SK-N-MC (cell line): ENCODE data around the gene CACNA1C.

ENCODE experiments used
- DNase-seq: peaks from one replicate; pipeline ENCODE4 v3.0.0-alpha.2; 2011; ENCODE audit warnings: low read depth, low spot score
- H3K27ac ChIP-seq: fragments of 200-600 bp; sonication (generic); 2 replicates; pipeline ENCODE4 v1.5.1; 2016; ENCODE audit warnings: mixed run types
- H3K36me3 ChIP-seq: fragments of 200-600 bp; sonication (generic); 2 replicates; pipeline ENCODE4 v1.6.1; 2017; ENCODE audit warnings: antibody characterized with exemption, low read length, mixed read lengths; ENCODE audit not compliant: insufficient read depth
- H3K4me3 ChIP-seq: fragments of 200-600 bp; sonication (generic); 2 replicates; pipeline ENCODE4 v1.5.1; 2016
- H3K9ac ChIP-seq: fragments of 200-600 bp; sonication (generic); 2 replicates; pipeline ENCODE4 v1.8.0; 2017; ENCODE audit warnings: mixed run types, mixed read lengths; ENCODE audit not compliant: insufficient read length
- H3K9me3 ChIP-seq: fragments of 200-600 bp; sonication (generic); 2 replicates; pipeline ENCODE4 v1.6.1; 2017; ENCODE audit warnings: low read depth, mild to moderate bottlenecking, antibody characterized with exemption, low read length, moderate library complexity, mixed read lengths
- EZH2 ChIP-seq: fragments of 200-600 bp; sonication (generic); IDR thresholded peaks from one replicate; pipeline ENCODE4 v1.6.1; 2017; ENCODE audit warnings: antibody characterized with exemption
- FOXP2 ChIP-seq: optimal IDR thresholded peaks from 2 replicates; pipeline ENCODE3; 2011; ENCODE audit warnings: mild to moderate bottlenecking, moderate library complexity; ENCODE audit not compliant: insufficient read depth; ENCODE audit errors: extremely low read length, control extremely low read depth
- POLR2AphosphoS5 ChIP-seq: IDR thresholded peaks from 2 replicates; pipeline ENCODE4 v1.6.1; 2012; ENCODE audit warnings: mild to moderate bottlenecking, low read depth, low read length, borderline replicate concordance

Gene CACNA1C

GRCh38 chr12:2294651-2295475 lies 242.1 kb downstream of the CACNA1C start:
- no peak overlapping the region for H3K4me3 ChIP-seq
- no peaks in the 10 kb centered on the region for H3K9me3 ChIP-seq
- TF ChIP-seq FOXP2 (no peak), EZH2 (no peak), POLR2AphosphoS5 (no peak)
- no peaks in the 10 kb centered on the region for H3K36me3 ChIP-seq
- no peak overlapping the region for H3K27ac ChIP-seq
- H3K9ac ChIP-seq: no peak overlapping the region
- DNase-seq: no peak

GRCh38 chr12:2295941-2296461 lies 243.2 kb downstream of the CACNA1C start:
- no peaks in the 10 kb centered on the region for H3K36me3 ChIP-seq
- H3K9me3 ChIP-seq: no peaks in the 10 kb centered on the region
- no peak overlapping the region for H3K27ac ChIP-seq
- no peak overlapping the region for H3K4me3 ChIP-seq
- TF ChIP-seq EZH2: no peak
- no peak for TF ChIP-seq POLR2AphosphoS5
- TF ChIP-seq FOXP2: no peak
- H3K9ac ChIP-seq: no peak overlapping the region
- DNase-seq: no peak

- Histone ChIP-seq H3K36me3 (no peaks in the 10 kb centered on the region), H3K9ac (no peak overlapping the region), H3K27ac (no peak overlapping the region), H3K9me3 (no peaks in the 10 kb centered on the region), H3K4me3 (no peak overlapping the region)
- TF ChIP-seq FOXP2 (no peak), EZH2 (no peak), POLR2AphosphoS5 (no peak)
- DNase-seq: no peak
Measured at GRCh38 chr12:2297004-2297403, 244.2 kb downstream of the CACNA1C start.

- no peak for TF ChIP-seq POLR2AphosphoS5
- TF ChIP-seq EZH2: no peak
- TF ChIP-seq FOXP2: no peak
- Histone ChIP-seq H3K27ac (no peak overlapping the region), H3K9ac (no peak overlapping the region), H3K4me3 (no peak overlapping the region), H3K9me3 (no peaks in the 10 kb centered on the region), H3K36me3 (no peaks in the 10 kb centered on the region)
- no peak for DNase-seq
Measured at GRCh38 chr12:2297658-2298057, 244.9 kb downstream of the CACNA1C start.

- no peak for DNase-seq
- Histone ChIP-seq H3K4me3 (no peak overlapping the region), H3K9ac (no peak overlapping the region), H3K36me3 (no peaks in the 10 kb centered on the region), H3K27ac (no peak overlapping the region), H3K9me3 (no peaks in the 10 kb centered on the region)
- TF ChIP-seq POLR2AphosphoS5: no peak
- no peak for TF ChIP-seq FOXP2
- TF ChIP-seq EZH2: no peak
Measured at GRCh38 chr12:2298556-2299200, 245.9 kb downstream of the CACNA1C start.

GRCh38 chr12:2299206-2299605 lies 246.4 kb downstream of the CACNA1C start:
- Histone ChIP-seq H3K27ac (no peak overlapping the region), H3K4me3 (no peak overlapping the region), H3K36me3 (no peaks in the 10 kb centered on the region), H3K9ac (no peak overlapping the region), H3K9me3 (no peaks in the 10 kb centered on the region)
- no peak for DNase-seq
- TF ChIP-seq EZH2 (no peak), POLR2AphosphoS5 (no peak), FOXP2 (no peak)

- H3K27ac ChIP-seq: no peak overlapping the region
- TF ChIP-seq EZH2: no peak
- TF ChIP-seq FOXP2: no peak
- no peak overlapping the region for H3K4me3 ChIP-seq
- no peak for DNase-seq
- no peak overlapping the region for H3K9ac ChIP-seq
- no peaks in the 10 kb centered on the region for H3K36me3 ChIP-seq
- no peaks in the 10 kb centered on the region for H3K9me3 ChIP-seq
Measured at GRCh38 chr12:2300168-2300567, 247.4 kb downstream of the CACNA1C start.

GRCh38 chr12:2300886-2301285 lies 248.1 kb downstream of the CACNA1C start:
- Histone ChIP-seq H3K9me3 (no peaks in the 10 kb centered on the region), H3K36me3 (no peaks in the 10 kb centered on the region), H3K27ac (no peak overlapping the region), H3K9ac (no peak overlapping the region), H3K4me3 (no peak overlapping the region)
- TF ChIP-seq POLR2AphosphoS5: no peak
- no peak for TF ChIP-seq FOXP2
- no peak for TF ChIP-seq EZH2
- DNase-seq: no peak
